ENCODE data around the gene TCHHL1.

TCHHL1 gene
- 0 to 1.9 (median 0) reads per million in 17 experiments for total RNA-seq

DNA sequence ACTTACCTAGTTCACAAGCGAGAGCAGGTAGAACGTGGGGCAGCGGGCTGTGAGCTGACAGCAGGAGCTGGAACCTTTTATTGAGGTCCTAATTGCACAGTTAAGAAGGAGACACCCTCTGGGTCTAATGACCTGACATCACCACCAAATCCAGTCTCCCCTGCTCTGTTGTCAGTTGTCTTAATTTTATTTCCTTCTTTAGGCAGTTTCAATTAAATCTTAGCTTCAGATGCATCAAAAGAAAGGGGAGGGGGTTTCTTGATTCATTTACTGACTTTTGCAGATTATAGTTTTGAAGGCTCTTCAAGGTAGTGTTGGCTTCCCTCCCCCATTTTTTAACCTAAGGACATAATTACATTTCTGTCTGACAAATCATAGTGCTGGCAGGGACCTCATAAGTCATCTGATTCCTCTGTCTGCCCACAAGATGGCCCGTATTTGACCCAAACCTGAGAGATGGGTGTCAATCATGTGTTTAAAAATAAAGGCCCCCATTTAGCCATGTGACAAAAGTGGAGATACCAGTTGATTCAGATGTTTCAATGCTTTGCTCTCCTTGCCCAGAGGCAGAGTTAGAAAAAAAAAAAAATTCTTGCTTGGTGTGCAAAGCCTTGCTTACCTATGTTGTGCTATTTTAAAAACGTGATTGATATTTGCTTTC lies at the start of gene TCHHL1:
TSS of gene TCHHL1 (minus strand) at position 51 of the 661 bp plus-strand sequence. CDS start 921 bp downstream, outside the sequence.
- no peak for DNase-seq

DNA sequence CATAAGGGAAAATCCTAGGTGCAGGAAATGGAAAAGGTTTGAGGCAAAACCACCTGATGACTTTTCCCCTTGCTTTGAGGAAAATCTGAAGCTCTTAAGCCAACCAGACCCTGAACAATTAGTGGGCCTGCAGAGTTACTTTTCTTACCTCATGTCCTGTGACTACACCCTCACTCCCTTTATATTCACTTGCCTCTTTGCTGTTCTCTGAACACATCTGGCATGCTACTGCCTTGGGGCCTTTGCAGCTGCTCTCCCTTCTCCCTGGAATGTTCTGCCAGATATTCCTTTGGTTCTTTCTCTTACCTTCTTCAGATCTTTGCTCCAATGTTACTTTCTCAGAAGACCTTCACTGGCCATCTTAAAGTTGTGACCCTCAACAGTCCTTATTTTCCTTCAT lies 48.4 kb upstream of the TCHHL1 start:
- DNase-seq = no peak

DNA sequence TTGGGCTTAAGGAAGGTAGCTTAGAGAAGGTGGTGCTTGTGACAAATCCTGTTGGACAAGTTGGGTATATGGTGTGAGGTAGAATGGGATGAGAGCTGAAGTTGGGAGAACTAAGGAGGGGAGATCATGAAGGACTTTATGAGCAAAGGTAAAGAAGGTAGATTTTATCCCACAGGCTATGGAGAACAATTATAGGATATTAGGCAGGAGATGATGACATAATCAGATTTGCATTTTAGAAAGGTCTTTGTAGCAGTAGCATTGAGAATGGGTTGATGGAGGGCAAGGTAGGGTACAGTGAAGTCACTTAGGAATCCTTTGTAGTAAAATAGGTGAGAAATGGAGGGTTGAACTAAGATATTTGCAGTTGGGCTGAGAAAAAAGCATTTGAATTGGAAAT lies 41.3 kb upstream of the TCHHL1 start:
- DNase-seq = no peak

DNA sequence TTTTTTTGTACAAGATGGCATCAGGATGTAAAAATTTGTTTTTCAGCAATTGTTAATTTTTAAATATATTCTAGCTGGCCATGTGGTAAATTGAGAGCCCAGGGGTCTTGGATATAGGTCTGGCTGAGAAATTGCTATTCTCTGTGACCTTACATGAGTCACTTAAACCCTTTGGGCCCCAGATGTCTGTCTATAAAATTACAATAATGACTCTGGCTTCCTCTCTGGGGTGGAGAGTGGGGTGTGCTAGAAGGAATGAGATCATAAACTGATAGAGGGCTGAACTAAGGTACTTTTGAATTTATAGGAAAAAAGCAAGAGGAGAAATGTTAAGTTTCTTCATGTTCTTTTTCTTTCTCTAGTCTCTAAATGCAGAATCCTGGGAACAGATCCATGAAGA lies 38.8 kb upstream of the TCHHL1 start:
- DNase-seq = no peak

DNA sequence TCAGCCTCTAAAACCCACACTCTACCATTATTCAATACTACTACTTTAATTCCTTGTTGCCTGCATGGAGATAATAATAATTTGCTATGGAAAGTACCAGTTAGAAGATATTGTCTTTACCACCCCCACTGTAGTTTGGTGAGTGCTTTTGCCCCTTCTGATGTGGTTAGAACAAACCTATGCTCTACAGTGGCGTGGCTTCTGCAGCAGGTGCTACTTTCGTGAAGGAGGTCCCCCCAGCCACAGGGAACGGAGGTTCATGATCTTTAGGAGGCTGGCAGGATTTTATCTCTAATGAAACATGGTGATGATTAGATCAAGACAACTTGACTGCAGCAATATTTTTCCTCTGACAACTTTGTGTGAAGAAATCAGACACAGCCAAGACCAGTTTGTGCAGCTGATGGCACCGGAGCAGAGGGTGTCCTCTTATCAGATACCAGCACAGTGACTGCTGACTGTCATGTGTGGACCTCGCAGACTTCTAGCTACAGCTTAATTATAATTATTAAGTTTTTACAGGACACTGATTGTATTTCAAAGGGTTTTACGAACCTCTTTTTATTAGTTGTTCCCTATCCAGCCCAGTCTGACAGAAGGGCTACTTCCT lies 37.1 kb upstream of the TCHHL1 start:
- DNase-seq = no peak

DNA sequence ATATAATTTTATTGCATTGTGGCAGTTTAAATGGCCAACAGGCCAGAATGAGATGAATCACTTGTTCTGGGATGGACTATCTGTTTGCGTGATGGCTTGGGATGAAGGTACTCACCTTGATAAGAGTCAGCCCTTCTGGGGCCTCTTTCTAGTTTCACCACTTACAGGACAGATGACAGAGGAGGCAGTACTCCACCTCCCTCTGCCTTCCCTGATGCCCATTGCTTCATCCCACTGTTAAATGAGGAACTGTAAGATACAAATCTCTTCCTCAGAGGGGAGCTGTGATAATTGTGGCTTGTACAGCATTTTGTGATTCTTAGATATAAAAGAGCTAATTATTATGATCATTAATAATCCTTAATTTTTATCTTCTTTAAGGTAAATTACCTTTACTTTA lies 30.1 kb upstream of the TCHHL1 start:
- DNase-seq = peak in 3 of 4 experiments; percentile 31 to 51 (median 36)

DNA sequence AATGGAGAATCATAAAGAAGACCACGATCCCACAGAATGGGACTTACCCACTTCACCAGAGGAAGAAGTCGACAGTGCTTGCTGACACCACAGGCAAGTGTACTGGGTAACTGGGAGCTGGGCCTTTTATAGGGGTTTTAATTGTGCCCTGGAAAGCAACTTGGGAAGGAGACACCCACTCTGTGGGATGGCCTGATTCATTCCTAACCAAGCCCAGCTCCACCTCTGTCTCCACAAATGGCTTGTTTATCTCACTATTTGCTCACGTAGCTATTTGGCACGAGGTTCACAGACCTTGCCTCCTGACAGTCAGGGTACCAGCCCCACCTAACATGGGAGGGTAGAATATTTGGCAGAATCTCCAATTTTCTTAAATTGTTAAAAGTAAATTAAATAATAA lies 26.5 kb upstream of the TCHHL1 start, which contains the start of gene TCHH:
TSS of gene TCHH (minus strand) at position 101 of the 400 bp plus-strand sequence. CDS start 1,364 bp downstream, outside the sequence.
- no peak for DNase-seq

DNA sequence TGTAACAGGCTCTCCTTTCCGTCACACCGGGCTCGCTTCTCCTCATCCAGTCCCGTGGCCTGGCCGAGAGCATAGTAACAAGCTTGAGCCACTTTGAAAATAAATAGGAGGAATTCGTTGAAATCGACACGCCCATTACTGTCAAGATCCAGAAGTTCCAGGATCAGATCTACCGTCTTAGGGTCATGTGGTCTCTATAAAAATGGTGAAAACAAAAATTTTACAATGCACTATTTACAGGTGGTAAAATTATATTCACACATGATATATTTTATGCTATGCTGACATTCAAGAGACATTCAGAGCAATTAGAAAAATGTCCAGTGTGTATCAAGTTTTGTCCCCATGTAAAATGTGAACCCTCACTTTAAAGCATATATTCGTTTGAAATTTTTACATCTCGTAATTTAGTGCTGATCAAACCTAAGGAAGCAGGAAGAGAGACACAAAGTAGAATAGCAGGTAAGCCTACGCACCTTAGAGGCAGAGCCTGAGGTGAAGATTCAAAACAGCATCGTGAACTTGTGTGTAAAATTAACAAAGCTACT lies 24.1 kb upstream of the TCHHL1 start:
- DNase-seq = no peak

DNA sequence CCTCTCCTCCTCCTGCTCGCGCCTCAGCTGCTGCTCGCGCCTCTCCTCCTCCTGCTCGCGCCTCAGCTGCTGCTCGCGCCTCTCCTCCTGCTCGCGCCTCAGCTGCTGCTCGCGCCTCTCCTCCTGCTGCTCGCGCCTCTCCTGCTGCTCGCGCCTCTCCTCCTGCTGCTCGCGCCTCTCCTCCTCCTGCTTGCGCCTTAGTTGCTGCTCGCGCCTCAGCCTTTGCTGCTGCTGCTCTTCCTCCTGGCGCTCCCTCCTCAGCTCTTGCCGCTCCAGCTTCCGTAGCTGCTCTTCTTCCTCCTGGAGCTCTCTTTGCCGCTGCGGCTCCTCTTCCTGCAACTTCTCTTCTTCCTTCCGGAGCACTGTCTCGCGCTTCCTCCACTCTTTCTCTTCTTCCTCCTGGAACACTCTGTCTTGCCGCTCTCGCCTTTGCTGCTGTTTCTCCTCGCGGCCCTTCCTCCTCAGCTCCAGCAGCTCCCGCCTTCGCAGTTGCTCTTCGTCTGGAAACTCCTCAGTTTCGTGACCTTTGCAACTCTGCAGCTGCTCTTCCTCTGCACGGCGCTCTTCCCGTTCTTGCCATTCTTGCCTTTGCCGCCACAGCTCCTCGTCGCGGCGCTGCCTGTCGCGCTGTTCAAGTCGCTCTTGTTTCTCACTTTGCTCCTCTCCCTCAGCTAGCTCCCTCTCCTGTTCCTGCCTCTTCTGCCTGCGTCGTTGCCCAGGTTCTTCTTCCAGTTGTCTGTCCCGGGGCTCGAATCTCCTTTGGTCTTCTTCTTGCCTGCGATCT lies 23.4 kb upstream of the TCHHL1 start:
- DNase-seq = peak; percentile 23 to 64 (median 54)

DNA sequence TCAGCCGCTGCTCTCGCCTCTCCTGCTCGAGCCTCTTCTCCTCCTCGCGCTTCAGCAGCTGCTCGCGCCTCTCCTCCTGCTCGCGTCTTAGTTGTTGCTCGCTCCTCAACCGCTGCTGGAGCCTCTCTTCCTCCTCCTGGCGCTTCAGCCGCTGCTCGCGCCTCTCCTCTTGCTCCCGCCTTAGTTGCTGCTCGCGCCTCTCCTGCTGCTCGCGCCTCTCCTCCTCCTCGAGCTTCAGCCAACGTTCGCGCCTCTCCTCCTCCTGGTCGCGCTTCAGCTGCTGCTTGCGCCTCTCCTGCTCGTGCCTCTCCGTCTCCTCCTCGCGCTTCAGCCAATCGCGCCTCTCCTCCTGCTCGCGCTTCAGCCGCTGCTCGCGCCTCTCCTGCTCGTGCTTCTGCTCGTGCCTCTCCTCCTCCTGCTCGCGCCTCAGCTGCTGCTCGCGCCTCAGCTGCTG lies 22.7 kb upstream of the TCHHL1 start:
- peak in 1 of 4 experiments; percentile 34 for DNase-seq

DNA sequence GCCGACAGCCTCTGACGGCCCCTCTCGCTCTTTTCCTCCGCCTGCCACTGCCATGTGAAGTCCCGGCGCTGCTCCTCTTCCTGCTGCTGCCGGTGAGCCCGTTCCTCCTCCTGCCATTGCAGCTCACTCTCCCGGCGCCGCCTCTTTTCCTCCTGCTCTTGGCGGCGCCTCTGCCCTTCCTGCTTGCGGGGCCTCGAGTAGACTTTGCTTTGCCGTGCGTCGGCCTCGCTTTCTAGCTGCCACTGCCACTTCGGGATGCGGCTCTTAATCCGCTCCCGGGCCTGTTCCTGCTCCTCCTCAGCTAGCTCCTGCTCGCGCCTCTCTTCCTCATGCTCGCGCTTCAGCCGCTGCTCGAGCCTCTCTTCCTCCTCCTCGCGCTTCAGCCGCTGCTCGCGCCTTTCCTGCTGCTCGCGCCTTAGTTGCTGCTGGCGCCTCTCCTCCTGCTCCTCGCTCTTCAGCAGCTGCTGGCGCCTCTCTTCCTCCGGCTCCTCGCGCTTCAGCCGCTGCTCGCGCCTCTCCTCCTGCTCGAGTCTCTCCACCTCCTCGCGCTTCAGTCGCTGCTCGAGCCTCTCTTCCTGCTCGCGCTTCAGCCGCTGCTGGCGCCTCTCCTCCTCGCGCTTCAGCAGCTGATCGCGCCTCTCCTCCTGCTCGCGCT lies 22.1 kb upstream of the TCHHL1 start:
- peak; percentile 26 to 66 (median 52) for DNase-seq

DNA sequence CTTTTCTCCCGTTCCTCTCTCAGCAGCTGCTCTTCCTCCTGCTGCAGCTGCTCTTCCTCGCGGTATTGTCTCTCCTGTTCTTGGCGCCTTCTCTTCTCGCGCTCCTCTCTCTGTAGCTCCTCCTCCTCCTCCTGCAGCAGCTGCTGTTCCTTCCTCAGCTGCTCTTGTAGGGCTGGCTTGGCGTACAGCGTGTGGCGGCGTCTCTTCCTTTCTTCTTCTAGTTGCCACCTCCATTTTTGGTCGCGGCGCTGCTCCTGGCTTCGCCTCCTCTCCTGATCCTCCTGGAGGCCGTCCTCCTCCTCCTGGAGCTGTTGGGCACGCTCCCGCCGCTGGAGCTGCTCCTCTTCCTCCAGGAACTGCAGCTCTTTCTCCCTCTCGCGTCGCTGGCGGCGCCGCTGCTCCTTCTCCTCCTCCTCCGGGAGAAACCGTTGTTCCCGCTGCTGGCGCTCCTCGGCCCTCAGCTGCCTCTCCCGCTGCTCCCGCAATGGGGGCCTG lies 21.5 kb upstream of the TCHHL1 start:
- DNase-seq = peak; percentile 24 to 46 (median 35)

DNA sequence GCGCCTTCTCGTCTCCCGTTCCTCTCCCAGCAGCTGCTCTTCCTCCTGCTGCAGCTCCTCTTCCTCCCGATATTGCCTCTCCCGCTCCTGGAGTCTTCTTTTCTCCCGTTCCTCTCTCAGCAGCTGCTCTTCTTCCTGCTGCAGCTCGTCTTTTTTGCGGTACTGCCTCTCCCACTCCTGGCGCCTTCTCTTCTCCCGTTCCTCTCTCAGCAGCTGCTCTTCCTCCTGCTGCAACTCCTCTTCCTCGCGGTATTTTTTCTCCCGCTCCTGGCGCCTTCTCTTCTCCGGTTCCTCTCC lies 21.1 kb upstream of the TCHHL1 start:
- DNase-seq = no peak

DNA sequence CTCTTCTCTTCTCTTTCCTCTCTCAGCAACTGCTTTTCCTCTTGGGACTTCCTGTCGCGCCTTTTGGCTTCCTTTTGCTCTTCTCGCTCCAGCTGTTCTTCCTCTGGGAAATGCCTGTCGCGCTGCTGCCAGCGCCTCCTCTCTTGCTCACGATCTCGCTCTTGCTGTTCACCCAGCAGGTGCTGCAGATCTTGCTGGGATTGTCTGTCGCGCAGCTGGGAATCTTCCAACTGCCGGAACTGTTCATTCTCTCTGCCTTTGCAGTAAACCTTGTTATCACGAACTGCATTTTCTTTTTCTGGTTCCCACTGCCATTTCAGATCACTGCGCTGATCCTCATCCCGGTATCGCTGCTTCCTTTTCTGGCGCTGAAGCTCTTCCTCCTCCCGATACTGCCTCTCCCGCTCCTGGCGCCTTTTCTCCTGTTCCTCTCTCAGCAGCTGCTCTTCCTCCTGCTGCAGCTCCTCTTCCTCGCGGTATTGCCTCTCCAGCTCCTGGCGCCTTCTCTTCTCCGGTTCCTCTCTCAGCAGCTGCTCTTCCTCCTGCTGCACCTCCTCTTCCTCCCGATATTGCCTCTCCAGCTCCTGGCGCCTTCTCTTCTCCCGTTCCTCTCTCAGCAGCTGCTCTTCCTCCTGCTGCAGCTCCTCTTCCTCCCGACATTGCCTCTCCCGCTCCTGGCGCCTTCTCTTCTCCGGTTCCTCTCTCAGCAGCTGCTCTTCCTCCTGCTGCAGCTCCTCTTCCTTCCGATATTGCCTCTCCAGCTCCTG lies 20.6 kb upstream of the TCHHL1 start:
- peak in 1 of 4 experiments; percentile 10 for DNase-seq

DNA sequence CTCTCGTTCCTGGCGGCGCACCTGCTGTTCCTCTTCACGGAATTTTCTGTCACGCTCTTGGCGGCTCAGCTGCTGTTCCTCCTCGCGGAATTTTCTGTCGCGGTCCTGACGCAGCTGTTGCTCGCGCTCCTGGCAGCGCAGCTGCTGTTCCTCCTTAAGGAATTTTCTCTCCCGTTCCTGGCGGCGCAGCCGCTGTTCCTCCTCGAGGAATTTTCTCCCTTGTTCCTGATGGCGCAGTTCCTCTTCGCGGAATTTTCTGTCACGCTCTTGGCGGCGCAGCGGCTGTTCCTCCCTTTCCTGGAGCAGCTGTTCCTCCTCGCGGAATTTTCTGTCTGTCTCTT lies 20.0 kb upstream of the TCHHL1 start:
- peak in 1 of 4 experiments; percentile 8 for DNase-seq

DNA sequence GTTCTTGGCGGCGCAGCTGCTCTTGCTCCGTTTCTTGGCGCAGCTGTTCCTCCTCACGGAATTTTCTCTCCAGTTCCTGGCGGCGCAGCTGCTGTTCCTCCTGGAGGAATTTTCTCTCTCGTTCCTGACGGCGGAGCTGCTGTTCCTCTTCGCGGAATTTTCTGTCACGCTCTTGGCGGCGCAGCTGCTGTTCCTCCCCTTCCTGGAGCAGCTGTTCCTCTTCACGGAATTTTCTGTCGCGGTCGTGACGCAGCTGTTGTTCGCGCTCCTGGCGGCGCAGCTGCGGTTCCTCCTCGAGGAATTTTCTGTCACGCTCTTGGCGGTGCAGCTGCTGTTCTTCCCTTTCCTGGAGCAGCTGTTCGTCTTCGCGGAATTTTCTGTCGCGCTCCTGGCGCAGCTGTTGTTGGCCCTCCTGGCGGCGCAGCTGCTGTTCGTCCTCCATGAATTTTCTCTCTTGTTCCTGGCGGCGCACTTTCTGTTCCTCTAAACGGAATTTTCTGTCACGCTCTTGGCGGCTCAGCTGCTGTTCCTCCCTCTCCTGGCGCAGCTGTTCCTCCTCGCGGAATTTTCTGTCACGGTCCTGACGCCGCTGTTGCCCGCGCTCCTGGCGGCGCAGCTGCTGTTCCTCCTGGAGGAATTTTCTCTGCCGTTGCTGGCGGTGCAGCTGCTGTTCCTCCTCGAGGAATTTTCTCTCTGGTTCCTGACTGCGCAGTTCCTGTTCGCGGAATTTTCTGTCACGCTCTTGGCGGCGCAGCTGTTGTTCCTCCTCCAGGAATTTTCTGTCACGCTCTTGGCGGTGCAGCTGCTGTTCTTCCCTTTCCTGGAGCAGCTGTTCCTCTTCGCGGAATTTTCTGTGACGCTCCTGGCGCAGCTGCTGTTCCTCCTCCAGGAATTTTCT lies 19.4 kb upstream of the TCHHL1 start:
- DNase-seq = peak; percentile 66 to 74 (median 72)

DNA sequence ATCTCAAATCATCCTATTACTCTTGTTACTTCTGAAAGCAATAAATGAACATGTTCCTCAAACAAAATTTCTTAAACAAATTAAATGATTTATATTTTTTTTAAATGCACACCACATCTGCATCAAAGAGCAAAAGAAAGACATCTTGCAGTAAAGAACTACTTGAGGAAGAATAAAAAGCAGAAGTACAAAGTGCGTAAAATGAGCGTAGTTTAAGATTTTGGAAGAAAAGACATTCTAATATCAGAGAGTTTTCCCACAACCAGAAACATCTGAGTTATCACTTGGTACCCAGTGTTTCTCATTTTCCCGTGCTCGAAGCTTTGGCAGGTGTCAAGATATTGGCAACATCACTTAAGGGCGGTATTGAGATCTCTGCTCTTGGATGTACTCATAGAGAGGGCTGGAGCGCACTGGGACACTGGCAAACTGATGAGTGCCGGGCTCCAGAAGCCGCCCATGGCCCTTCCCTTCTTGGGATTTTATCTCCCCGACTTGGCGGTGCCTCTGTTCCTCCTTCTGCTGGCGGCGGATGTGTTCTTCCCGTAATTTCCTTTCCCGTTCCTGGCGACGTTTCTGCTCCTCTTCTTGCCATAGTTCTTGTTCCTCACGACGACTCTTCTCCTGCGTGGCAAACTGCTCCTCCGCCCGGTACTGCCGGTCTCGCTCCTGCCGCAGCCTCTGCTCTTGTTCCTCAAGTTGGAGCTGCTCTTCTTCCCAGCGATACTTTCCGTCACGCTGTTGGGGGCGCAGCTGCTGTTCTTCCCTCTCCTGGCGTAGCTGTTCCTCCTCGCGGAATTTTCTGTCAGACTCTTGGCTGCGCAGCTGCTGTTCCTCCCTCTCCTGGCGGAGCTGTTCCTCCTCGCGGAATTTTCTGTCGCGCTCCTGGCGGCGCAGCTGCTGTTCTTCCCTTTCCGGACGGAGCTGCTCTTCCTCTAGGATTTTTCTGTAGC lies 18.4 kb upstream of the TCHHL1 start:
- DNase-seq = peak; percentile 23 to 50 (median 44)

DNA sequence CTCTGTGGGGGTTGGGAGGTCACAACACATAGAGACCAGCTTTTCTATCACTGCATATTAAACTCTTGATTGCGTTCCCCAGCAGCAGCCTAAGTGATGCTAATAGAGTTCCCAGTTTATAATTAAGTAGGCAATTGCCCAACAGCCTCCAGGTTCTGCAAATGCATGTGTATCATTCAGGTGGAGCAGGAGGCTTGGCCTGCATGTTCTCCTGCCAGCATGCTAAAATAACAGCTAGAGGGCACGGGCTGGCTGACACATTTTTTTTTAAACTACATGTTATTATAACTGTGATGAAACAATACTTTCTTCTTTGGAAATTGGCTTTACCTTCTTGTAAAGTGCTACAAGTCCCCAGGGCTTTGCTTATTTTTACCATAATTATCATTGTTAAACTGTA lies 16.0 kb upstream of the TCHHL1 start:
- no peak for DNase-seq

DNA sequence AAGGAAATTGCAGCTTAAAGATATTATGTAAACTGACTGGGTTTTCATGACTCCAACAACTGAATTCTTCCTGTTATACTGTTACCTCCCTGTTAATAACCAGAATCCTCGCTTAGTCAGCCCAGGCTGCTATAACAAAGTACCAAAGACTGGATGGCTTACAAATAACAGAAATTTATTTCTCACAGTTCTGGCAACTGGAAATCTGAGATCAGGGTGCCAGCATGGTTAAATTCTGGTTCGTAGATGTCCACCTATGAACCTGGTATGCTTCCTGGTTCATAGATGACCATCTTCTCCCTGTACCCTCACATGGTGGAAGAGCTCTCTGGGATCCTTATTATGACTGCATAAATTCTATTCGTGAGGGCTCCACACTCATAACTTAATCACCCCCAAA lies 8.1 kb upstream of the TCHHL1 start:
- no peak for DNase-seq

DNA sequence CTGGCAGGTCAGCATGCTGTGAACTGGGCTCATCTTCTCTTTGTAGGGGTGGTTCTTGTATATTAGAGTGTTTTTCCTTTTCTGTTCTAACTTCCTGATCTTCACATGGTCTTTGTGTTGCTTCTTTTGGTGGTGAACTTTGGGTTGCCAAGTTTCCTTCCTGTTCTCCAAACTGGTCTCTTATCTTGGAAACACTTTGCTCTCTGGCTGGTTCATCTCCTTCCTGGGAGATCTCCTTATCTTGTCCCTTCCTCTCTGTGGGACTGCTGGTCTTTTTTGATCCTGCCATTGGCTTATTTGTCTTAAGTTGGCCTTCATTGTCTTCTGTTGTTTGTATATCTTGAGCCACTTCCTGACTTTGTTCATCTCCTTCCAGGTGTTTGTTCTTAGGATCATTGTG lies 2.1 kb downstream of the TCHHL1 start:
- no peak for DNase-seq
